Activated naive CD8-positive, alpha-beta T cell treated with anti-CD3 and anti-CD28 coated beads, Interleukin-2, amount 50 U/mL, for 16 hours (primary cell): ENCODE data around the gene EGLN2.
"Not testable (repeated sequence)": the region's sequence is repeated elsewhere in the genome, so short reads cannot be mapped to it uniquely, and the experiment has no call there.

Experiments
- DNase-seq: peaks from one replicate; pipeline ENCODE4 v3.0.0-alpha.2; 2020; ENCODE audit warnings: low read depth, low spot score

Gene EGLN2

GRCh38 chr19:40842997-40843652, 44.1 kb downstream of the EGLN2 start:
- not testable (repeated sequence) for DNase-seq

- not testable (repeated sequence) for DNase-seq
These were observed 44.7 kb downstream of the EGLN2 start for GRCh38 chr19:40843653-40844052.

- DNase-seq: not testable (repeated sequence)
These were observed 47.7 kb downstream of the EGLN2 start for GRCh38 chr19:40846722-40847121.

GRCh38 chr19:40850277-40850676, 51.3 kb downstream of the EGLN2 start, which contains the start of gene CYP2A6:
Gene CYP2A6 (minus strand): TSS chr19:40850447. CDS start chr19:40850426, 21 bp downstream.
- DNase-seq: not testable (repeated sequence)

GRCh38 chr19:40852467-40853152, 53.6 kb downstream of the EGLN2 start:
- not testable (repeated sequence) for DNase-seq
